SKM-1 (cell line): Measurements from ENCODE around the gene SLC25A19.

Experiments
- DNase-seq: peaks from one replicate; lab custom pipeline; 2025; ENCODE audit not compliant: unreplicated experiment; lab: John Stamatoyannopoulos, UW

SLC25A19 gene

GRCh38 chr17:75289115-75289831, at the start of gene SLC25A19:
Gene SLC25A19, minus strand, starts transcription at chr17:75289433. Its CDS starts 2,669 bp downstream, at chr17:75286764.
- DNase-seq, result peak; percentile 93

DNA sequence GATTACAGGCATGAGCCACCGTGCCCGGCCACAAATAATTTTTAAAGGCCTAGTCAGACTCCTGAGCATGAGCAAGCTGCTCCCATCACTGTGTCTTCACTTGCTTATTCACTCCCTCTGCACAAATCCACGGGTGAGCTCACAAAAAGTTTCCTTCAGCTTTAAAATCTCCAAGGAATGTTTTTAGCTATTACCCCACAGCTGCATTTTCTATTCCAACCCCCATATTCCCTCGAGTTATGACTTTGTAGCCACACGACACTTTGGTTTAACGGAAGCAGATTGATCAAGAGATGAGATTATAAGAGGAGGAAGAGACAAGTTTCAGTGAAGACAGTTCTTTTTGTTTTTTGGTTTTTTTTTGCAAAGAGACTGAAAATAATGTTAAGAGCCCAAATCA, 49.1 kb upstream of the SLC25A19 start:
- no peak for DNase-seq

- no peak for DNase-seq
Measured at GRCh38 chr17:75335315-75335714, 46.1 kb upstream of the SLC25A19 start.

DNA sequence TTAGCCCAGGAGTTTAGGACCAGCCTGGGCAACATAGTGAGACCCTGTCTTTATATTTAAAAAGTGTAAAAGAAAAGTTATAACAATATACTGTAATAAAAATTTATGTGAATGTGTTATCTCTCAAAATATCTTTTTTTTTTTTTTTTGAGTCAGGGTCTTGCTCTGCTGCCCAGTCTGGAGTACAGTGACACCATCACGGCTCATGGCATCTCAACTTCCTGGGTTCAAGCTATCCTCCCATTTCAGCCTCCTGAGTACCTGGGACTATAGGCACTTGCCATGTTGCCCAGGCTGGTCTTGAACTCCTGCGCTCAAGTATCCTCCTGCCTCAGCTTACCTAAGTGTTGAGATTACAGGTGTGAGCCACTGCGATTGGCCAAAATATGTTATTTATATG, 45.5 kb upstream of the SLC25A19 start:
- DNase-seq, result no peak

- DNase-seq, result no peak
Measured at GRCh38 chr17:75331671-75332070, 42.4 kb upstream of the SLC25A19 start.

GRCh38 chr17:75327757-75328156, 38.5 kb upstream of the SLC25A19 start:
- DNase-seq, result no peak

GRCh38 chr17:75326226-75326848, 37.1 kb upstream of the SLC25A19 start:
- peak; percentile 37 for DNase-seq

- DNase-seq, result no peak
Measured at GRCh38 chr17:75325827-75326225, 36.6 kb upstream of the SLC25A19 start.

DNA sequence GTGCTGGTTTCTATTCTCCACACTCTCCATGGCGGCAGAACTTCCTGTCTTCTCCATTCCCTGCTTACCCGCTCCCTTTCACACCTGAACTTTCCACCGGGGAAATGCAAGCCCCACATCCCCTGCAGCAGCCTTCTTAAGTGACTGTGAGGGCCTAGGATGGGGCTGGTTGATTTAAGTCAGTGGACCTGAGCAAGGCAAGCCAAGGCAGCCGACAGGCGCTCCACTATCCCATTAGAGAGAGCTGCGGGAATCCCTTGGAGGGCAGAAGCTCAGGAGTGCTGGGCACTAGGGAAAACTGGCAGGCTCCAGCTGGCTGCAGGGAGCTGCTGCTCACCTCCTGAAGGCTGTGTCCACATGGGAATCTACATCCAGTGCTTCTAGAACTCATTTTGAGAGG, 36.1 kb upstream of the SLC25A19 start:
- no peak for DNase-seq

GRCh38 chr17:75321506-75321905, 32.3 kb upstream of the SLC25A19 start:
- no peak for DNase-seq

DNA sequence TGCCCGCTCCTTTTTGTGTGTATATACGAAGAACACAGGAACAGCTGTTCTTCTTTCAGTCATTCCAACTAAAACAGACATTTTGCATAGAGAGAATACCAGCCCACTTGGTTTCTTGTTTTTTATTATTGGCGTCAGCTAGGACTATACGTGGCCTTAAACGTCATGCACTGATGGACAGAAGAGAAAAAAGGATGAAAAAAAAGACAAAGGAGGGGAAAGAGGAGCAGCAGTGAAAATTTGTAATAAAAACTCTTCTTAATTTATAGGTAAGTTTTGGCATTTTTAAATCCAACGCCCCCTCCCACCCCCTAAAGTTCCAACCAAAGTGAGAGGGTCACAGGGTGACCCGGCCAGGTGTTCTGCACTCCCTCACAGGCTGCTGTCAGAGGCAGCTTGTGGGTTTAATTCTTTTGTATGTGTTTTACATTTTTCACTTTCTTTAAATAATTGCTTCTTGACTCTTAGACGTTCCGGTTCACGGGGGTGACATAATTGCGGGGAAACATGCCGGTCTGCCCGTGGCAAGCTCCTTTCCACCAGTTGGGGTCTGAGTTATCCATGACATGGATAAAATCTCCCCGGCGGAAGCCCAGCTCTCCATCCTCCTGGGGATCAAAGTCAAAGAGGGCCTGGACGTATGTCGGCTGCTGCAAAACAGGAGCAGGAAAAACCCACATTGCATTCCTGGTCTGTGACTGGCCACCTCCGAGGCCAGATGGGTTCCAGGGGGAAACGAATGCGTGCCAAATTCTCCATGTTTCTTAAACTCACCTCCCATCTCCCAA, 30.9 kb upstream of the SLC25A19 start:
- DNase-seq, result no peak

DNA sequence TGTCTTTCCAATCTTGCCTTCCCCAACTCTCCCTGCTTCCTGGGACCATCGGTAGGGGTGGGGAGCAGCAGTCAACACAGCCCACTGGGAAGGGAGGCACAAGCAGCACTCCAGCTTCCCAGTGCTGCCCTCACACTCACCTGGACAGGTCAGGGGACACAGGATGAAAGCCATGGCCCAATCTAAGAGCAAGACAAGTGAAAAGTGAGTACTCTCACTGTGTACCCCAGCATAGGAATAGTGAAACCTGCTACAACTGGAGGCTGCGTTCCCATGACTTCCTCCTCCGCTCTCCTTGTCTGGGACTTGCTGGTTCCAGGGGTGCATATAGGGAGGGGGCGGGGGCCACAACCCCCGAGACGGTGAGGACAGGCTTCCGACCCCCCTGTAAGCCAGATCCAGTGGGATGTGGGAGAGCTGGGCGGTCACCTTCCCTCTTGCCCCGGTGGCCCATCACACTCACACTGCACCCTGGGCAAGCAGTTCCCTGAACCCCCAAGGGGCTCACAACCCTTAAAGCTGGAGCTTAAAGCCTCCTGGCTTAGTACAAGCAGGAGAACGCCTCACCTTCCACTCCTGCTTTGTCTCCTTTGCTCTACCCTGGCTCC, 29.5 kb upstream of the SLC25A19 start:
- DNase-seq, result no peak

GRCh38 chr17:75318211-75318610, 29.0 kb upstream of the SLC25A19 start:
- DNase-seq, result no peak

GRCh38 chr17:75317671-75318070, 28.4 kb upstream of the SLC25A19 start:
- DNase-seq, result no peak

GRCh38 chr17:75316253-75316652, 27.0 kb upstream of the SLC25A19 start:
- DNase-seq, result no peak

- no peak for DNase-seq
Measured at GRCh38 chr17:75315541-75316243, 26.5 kb upstream of the SLC25A19 start.

DNA sequence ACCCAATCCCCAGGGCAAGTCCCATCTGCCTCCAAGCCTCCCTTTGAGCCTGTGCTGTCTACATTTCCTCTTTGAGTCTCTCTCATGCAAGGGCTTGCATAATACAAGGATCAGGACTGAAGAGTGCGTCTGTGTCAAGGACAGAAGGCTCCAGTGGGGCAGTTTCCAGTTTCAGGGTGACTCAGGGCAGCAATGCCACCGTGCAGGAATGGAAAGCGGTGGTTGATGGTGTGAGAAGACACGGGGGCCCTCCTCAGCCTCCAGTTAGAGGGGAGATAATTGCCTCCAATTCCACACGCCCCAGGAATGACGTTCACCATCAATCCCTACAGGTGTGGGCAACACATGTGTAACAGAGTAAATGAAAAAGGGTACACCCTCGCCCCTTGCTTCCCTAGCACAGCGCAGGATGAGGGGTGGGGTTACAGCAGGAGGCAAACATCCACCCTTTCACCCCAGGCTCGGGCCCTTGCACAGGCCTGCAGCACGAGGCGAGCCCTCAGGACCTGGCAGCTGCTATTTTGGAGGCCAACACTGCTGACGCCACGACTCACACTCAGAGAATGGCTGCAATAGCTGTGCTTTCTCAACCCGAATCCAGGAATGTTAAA, 24.8 kb upstream of the SLC25A19 start:
- peak; percentile 81 for DNase-seq

- no peak for DNase-seq
Measured at GRCh38 chr17:75308732-75309629, 19.7 kb upstream of the SLC25A19 start.

GRCh38 chr17:75307957-75308731, 18.9 kb upstream of the SLC25A19 start:
- DNase-seq, result no peak
